A549 treated with DMSO at 1 μM for 4 hours (cell line): ENCODE data around the gene TSLP. TPM values are rescaled to one million over a fixed set of nuclear protein-coding genes. Genes with fewer than 3 reads are reported as not detected.

ENCODE experiments used
- total RNA-seq: library from RNA; stranded (reverse); fragments of 200-300 nt; extraction: Qiagen RNA extraction; gene quantifications from 5 replicates; pipeline ENCODE4 v1.2.3, GENCODE V29; 2022; ENCODE audit warnings: low read depth

TSLP gene
- total RNA-seq = not detected in 5 replicates

DNA sequence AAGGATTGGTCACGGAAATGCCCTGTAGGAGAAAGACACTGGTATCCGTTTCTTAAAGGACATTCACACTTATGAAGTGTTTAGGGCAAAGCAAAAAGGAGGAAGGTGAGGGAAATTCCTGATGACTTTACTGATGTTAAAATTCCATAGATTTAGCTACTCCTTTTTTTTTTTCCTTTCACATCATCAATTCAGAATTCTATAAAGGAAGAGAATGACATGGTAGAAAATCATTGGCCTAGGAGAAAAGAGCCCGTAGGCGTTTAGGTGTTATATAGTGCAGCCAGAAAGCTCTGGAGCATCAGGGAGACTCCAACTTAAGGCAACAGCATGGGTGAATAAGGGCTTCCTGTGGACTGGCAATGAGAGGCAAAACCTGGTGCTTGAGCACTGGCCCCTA, at the start of gene TSLP:
TSS of gene TSLP (plus strand) at position 301 of the 400 bp plus-strand sequence. CDS start 178 bp downstream, outside the sequence.

DNA sequence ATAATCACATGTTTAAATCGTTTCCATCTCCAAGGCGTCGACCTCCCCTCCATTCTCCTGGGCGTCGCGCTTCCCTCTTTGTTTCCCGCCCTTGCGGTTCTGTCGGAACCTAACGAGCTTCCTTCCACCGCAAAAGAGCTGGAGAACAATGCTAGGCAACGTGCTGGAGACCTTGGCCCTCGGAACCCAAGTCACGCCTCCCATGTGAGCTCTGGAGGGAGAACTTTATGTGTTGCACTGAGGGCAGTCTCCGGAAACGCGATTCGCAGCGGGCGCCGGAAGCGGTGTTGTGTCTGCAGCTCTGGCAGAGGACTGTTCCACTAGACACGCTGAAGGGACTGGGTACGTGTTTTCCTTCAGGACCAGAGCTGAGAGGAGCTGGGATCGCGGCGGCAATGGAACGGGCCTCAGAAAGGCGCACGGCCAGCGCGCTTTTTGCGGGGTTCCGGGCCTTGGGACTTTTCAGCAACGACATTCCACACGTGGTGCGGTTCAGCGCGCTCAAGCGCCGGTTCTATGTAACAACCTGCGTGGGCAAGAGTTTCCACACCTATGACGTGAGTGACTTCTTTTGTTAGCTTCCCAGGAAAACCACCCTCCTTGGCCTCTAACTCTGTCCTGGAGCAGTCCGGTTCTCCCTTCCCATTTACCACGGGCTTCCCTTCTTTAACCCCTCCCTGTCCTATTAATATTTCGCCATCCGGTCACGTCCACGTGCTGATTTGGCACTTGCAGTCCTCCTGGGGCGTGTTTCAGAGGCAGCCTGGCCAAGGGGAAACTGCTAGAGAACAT, 20.7 kb downstream of the TSLP start, which contains the start of gene WDR36:
TSS of gene WDR36 (plus strand) at position 287 of the 792 bp plus-strand sequence. CDS start at position 396, 109 bp downstream.

Other genes starting within 250 kb of the TSLP start
- gene WDR36, start 20.6 kb downstream of the TSLP start, total RNA-seq = 15.5 to 22.0 TPM (median 19.4 TPM) in 5 replicates
- gene CAMK4, start 152.7 kb downstream of the TSLP start, total RNA-seq = 0.01 to 0.05 TPM in 2 of 5 replicates, not detected in the others